ENCODE measurements around the gene CYP4B1. TPM values are rescaled to one million over a fixed set of nuclear protein-coding genes. Genes with fewer than 3 reads are reported as not detected.

The CYP4B1 gene
- total RNA-seq, 1 donor from 2014 or later: 243 TPM

DNA sequence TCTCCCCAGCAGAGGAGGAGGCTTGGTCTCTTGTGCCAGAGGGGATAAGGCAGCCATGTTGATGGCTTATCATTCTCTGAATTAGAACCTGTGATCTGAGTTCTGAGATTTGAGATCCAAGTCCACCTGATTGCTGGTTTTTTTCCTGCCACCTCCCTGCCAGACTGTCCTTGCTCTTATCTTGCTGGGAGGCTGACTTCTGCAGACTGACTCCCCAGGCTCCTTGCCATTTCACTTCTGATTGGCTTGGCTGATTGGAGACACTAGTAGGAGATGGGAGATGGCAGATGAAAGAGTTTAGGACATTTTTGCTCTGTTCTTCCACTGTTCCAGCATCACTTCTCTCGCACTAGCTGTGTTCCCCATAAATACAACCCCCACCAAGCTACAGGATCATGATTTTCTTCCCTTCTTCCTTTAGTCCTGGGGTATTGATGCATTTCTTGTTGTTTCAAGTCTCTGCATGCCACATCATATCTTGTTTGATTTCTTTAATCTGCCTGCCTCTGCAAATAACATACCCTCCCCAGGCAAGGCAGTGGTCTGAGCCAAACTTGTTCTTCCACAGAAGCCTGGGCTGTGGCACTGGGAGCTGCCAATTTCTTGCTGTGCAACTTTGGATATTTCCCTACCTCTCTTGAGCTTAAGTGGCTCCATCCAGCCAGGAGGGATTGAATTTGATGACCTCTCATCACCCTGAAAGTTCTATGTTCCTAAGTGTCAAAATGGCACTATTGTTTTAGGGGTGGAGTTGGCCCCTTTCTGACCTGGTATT is 963 bp upstream of the CYP4B1 start:
- DNase-seq (ENCODE audit: low spot score in 2 of 2): no peak
- no peaks in the 10 kb centered on the region for H3K9me3 ChIP-seq
- H3K36me3 ChIP-seq: no peaks in the 10 kb centered on the region
- no peak overlapping the region for H3K4me3 ChIP-seq
- no peaks in the 10 kb centered on the region for H3K4me1 ChIP-seq
- TF ChIP-seq CTCF (IDR thresholded peaks at IDR 0.05): no peak
- intact Hi-C loops (cut with DNase I): no loop called here
- H3K27me3 ChIP-seq: no peaks in the 10 kb centered on the region
- no peak overlapping the region for H3K27ac ChIP-seq

- no peaks in the 10 kb centered on the region for H3K27me3 ChIP-seq
- TF ChIP-seq CTCF (IDR thresholded peaks at IDR 0.05): no peak
- intact Hi-C loops (cut with DNase I): no loop called here
- no peak for DNase-seq (ENCODE audit: low spot score in 2 of 2)
- H3K4me1 ChIP-seq: no peaks in the 10 kb centered on the region
- no peaks in the 10 kb centered on the region for H3K9me3 ChIP-seq
- no peaks in the 10 kb centered on the region for H3K36me3 ChIP-seq
- no peak overlapping the region for H3K27ac ChIP-seq
- peak overlapping the region in 1 of 2 donors; percentile 16 for H3K4me3 ChIP-seq
Measured at GRCh38 chr1:46800742-46801141, 1.9 kb downstream of the CYP4B1 start.

DNA sequence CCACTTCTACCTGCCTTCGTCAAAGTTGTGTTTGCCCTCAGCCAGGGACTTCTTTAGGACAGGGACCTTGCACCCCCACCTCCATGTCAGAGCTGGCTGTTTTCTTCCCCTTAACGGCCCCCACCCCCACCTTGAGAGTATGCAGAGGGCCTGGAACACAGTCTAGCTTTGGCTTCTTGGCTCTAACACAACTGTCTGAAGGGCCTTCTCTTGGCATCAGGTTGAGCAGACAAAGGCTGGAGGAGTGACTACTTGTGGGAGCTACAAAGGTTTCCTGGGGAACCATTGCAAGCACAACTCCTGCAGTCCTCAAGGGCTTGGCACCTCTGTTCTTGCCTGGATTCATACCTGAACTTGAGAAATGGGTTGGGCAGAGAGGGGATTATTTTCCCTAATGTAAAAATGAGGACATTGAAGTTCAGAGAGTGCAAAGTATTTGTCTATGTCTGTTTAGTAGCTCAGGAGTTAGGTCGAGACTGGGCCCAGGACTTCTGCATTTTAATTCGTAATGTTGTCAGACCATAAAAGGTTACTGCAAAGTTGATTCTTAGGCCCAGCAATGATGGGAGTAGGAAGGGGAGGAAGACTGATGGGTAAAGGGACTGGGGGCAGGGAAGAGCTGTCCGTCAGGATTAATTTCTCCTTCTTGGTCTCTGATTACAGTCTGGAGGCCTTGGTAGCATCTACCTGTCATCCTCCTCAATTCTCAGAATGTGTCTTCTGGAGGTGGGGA is 2.6 kb downstream of the CYP4B1 start:
- DNase-seq (ENCODE audit: low spot score in 2 of 2): no peak
- Histone ChIP-seq H3K27ac (no peak overlapping the region), H3K9me3 (no peaks in the 10 kb centered on the region), H3K4me1 (no peaks in the 10 kb centered on the region), H3K36me3 (no peaks in the 10 kb centered on the region), H3K4me3 (peak overlapping the region in 1 of 2 donors; percentile 16), H3K27me3 (no peaks in the 10 kb centered on the region)
- TF ChIP-seq CTCF (IDR thresholded peaks at IDR 0.05): no peak
- intact Hi-C loops (cut with DNase I): no loop called here

GRCh38 chr1:46802081-46802480 is 3.2 kb downstream of the CYP4B1 start:
- no peak for TF ChIP-seq CTCF (IDR thresholded peaks at IDR 0.05)
- Histone ChIP-seq H3K4me3 (no peak overlapping the region), H3K36me3 (no peaks in the 10 kb centered on the region), H3K4me1 (no peaks in the 10 kb centered on the region), H3K27ac (no peak overlapping the region), H3K9me3 (no peaks in the 10 kb centered on the region), H3K27me3 (no peaks in the 10 kb centered on the region)
- intact Hi-C loops (cut with DNase I): no loop called here
- no peak for DNase-seq (ENCODE audit: low spot score in 2 of 2)

DNA sequence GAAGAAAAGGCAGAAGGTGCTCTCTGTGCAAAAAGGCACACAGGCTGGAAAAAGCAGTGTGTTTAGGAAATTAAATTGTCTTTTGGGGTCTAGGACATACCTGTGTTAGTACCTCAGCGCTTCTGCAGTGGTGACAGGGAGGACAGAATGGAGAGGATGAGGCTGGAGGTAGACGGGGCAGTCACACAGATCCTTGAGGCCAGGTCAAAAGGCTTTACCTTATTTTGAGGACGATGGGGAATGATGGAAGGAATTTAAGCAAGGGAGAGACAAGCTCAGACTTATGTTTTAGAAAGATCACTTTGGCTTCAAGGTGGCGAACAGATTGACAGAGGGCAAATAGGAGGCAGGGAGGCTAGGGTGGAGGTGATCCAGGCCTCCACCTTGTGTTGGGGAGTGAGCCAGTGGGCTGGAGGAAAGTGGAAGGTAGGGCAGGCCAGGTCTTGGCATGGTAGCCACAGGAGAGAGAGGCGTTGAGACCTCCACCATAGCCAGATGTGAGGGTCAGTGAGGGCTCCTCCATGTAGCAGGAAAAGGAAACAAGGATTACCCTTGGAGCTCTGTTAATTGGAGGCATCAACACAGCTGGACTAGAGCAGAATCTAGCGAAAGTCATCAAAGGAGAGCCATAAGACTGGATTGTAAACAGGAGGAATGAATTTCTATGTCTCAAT is 4.2 kb downstream of the CYP4B1 start:
- TF ChIP-seq CTCF (IDR thresholded peaks at IDR 0.05): no peak
- DNase-seq (ENCODE audit: low spot score in 2 of 2): no peak
- Histone ChIP-seq H3K36me3 (no peaks in the 10 kb centered on the region), H3K4me3 (no peak overlapping the region), H3K27me3 (no peaks in the 10 kb centered on the region), H3K9me3 (no peaks in the 10 kb centered on the region), H3K27ac (peak overlapping the region in 1 of 2 donors; percentile 6), H3K4me1 (no peaks in the 10 kb centered on the region)
- intact Hi-C loops (cut with DNase I): no loop called here

Measured in ascending aorta (tissue), 2 donors.